Stimulated activated CD8-positive, alpha-beta memory T cell treated with anti-CD3 and anti-CD28 coated beads, Interleukin-7, amount 100 ng/mL, for 48 hours (primary cell): ENCODE data around the gene APLP2.
A peak's percentile ranks its signal among the peaks of the same experiment; 100 is the strongest.

Source experiments
- DNase-seq, 2 donors: peaks; one replicate each; pipeline ENCODE4 v3.0.0-alpha.2; 2020; ENCODE audit warnings: low read depth in 1 of 2; ENCODE audit errors: extremely low read depth in 1 of 2

Gene APLP2

GRCh38 chr11:130144141-130144540 lies 74.4 kb downstream of the APLP2 start:
- DNase-seq, result no peak

GRCh38 chr11:130144861-130145281 lies 75.2 kb downstream of the APLP2 start:
- DNase-seq, result no peak

- no peak for DNase-seq
Measured at GRCh38 chr11:130145311-130145812, 75.7 kb downstream of the APLP2 start.

- no peak for DNase-seq
Measured at GRCh38 chr11:130145975-130146776, 76.5 kb downstream of the APLP2 start.

GRCh38 chr11:130146796-130147195 lies 77.1 kb downstream of the APLP2 start:
- DNase-seq, result no peak

GRCh38 chr11:130148796-130149326 lies 79.2 kb downstream of the APLP2 start:
- DNase-seq, result no peak

GRCh38 chr11:130150790-130151189 lies 81.1 kb downstream of the APLP2 start:
- DNase-seq, result no peak

GRCh38 chr11:130151196-130151595 lies 81.5 kb downstream of the APLP2 start:
- no peak for DNase-seq

- DNase-seq, result no peak
Measured at GRCh38 chr11:130156108-130157022, 86.7 kb downstream of the APLP2 start.

GRCh38 chr11:130157101-130157500 lies 87.4 kb downstream of the APLP2 start:
- DNase-seq, result no peak

- no peak for DNase-seq
Measured at GRCh38 chr11:130157840-130158239, 88.1 kb downstream of the APLP2 start.

- no peak for DNase-seq
Measured at GRCh38 chr11:130159139-130159538, 89.4 kb downstream of the APLP2 start.

GRCh38 chr11:130159657-130160497 lies 90.2 kb downstream of the APLP2 start, which contains the start of gene ST14:
TSS of gene ST14 (plus strand) at chr11:130159782. CDS start at chr11:130159980, 198 bp downstream.
- no peak for DNase-seq

GRCh38 chr11:130160498-130161155 lies 90.9 kb downstream of the APLP2 start:
- DNase-seq, result no peak

GRCh38 chr11:130161441-130162145 lies 91.9 kb downstream of the APLP2 start:
- no peak for DNase-seq

- peak in 1 of 2 donors; percentile 15 for DNase-seq
Measured at GRCh38 chr11:130162733-130163132, 93.0 kb downstream of the APLP2 start.

GRCh38 chr11:130163346-130164220 lies 93.9 kb downstream of the APLP2 start:
- no peak for DNase-seq

- DNase-seq, result no peak
Measured at GRCh38 chr11:130164221-130164570, 94.5 kb downstream of the APLP2 start.
